ENCODE measurements around the gene MED13. TPM values are rescaled to one million over a fixed set of nuclear protein-coding genes. Genes with fewer than 3 reads are reported as not detected.

The MED13 gene
- total RNA-seq, 1 experiment from 2014 or later, result 49.4 TPM

DNA sequence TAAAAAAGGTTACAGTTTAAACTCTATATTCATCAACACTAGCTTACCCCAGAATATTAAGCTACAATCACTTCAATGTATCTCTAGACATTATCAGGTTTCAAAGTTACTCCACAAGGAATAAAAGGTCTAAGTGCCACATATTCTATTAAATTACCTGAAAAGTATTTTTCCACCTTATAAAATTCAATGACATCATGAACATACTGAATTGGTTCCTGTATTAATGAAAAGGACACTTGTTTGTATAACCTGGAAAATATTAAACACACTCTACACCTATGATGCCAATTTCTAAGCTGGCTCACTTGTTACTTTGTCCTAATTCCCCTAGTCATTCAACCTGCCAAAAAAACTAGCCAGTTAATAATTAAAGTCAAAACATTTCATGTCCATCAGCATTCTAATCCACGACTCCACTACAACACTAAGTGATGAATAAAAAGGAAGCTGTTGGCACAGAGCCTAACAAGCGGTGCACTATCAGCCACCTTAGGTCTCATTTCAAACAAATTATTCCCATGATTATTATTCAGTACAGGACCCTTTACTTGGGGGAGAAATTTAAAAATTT lies 12.2 kb downstream of the MED13 start:
- Histone ChIP-seq H4K20me1 (ENCODE audit: insufficient read depth) (peaks cover 36% of the 10 kb centered on the region), H3K4me2 (no peak overlapping the region), H3K27ac (no peak overlapping the region), H3F3A (ENCODE audit: insufficient read depth, low read depth) (peaks cover 11% of the 10 kb centered on the region), H3K9me2 (ENCODE audit: insufficient read depth) (no peaks in the 10 kb centered on the region), H3K79me2 (ENCODE audit: low read depth) (peaks cover 79% of the 10 kb centered on the region), H3K4me3 (no peak overlapping the region), H3K27me3 (ENCODE audit: insufficient read depth, low read depth) (no peaks in the 10 kb centered on the region), H3K36me3 (ENCODE audit: low read depth) (peaks cover 41% of the 10 kb centered on the region), H3K4me1 (replicated peaks; ENCODE audit: insufficient read depth) (0 out of 2 replicates have a peak, but pooled peaks cover 3% of the 10 kb centered on the region), H3K9me3 (ENCODE audit: insufficient read depth, low read depth) (no peaks in the 10 kb centered on the region), H2AFZ (no peak overlapping the region)
- TF ChIP-seq, protein P1, sequence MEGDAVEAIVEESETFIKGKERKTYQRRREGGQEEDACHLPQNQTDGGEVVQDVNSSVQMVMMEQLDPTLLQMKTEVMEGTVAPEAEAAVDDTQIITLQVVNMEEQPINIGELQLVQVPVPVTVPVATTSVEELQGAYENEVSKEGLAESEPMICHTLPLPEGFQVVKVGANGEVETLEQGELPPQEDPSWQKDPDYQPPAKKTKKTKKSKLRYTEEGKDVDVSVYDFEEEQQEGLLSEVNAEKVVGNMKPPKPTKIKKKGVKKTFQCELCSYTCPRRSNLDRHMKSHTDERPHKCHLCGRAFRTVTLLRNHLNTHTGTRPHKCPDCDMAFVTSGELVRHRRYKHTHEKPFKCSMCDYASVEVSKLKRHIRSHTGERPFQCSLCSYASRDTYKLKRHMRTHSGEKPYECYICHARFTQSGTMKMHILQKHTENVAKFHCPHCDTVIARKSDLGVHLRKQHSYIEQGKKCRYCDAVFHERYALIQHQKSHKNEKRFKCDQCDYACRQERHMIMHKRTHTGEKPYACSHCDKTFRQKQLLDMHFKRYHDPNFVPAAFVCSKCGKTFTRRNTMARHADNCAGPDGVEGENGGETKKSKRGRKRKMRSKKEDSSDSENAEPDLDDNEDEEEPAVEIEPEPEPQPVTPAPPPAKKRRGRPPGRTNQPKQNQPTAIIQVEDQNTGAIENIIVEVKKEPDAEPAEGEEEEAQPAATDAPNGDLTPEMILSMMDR (conservative IDR thresholded peaks at IDR 0.05), result no peak
- TF ChIP-seq EZH2 (IDR thresholded peaks at IDR 0.05; ENCODE audit: low read depth), result no peak
- DNase-seq, result no peak
- no TSS peak for BruUV-seq (replicated peaks)
- CTCF ChIA-PET, result no interaction called here
- POLR2A ChIA-PET (ENCODE audit: unreplicated experiment), result no interaction called here
- intact Hi-C loops (cut with micrococcal nuclease; ENCODE audit: unreplicated experiment), result no loop called here

DNA sequence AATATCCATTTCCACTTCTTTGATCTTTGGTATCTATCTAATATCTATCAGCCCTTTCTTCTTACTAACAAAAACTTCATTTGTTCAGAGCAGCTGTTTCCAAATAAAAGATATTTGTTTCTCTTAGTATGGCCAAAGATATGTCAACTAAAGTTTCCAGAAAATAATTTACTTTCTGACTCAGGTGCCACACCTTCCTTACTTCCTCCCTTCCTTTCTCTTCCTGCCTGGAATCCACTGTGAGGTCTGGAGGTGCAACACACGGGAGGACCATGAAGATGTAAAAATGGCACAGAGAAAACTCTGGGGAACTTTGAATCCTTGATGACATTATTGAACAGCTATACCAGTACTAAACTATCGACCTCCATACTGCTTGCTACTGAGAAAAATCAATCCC lies 14.0 kb downstream of the MED13 start:
- CTCF ChIA-PET, result no interaction called here

DNA sequence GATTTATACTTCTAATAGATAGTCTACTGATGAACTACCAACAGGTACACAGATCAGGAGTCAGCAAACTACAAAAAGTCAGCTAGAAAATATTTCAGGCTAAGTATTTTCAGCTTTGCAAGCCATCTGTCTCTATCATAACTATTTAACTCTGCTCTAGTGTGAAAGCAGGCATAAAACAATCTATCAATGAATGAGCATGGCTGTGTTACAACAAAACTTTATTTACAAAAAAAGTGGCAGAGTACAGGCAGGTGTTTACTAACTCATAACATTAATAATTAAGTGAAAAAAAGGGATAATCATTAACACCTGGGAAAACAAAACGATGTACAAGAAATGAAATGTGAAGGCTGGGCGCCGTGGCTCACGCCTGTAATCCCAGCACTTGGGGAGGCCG lies 15.8 kb downstream of the MED13 start:
- no peak overlapping the region for H3K27ac ChIP-seq
- peaks cover 34% of the 10 kb centered on the region for H3K36me3 ChIP-seq (ENCODE audit: low read depth)
- peaks cover 11% of the 10 kb centered on the region for H3F3A ChIP-seq (ENCODE audit: insufficient read depth, low read depth)
- intact Hi-C loops (cut with micrococcal nuclease; ENCODE audit: unreplicated experiment), result no loop called here
- H2AFZ ChIP-seq, result no peak overlapping the region
- H3K9me3 ChIP-seq (ENCODE audit: insufficient read depth, low read depth), result no peaks in the 10 kb centered on the region
- H3K4me1 ChIP-seq (replicated peaks; ENCODE audit: insufficient read depth), result 0 out of 2 replicates have a peak, but pooled peaks cover 3% of the 10 kb centered on the region
- POLR2A ChIA-PET (ENCODE audit: unreplicated experiment), result no interaction called here
- H3K79me2 ChIP-seq (ENCODE audit: low read depth), result peaks cover 64% of the 10 kb centered on the region
- TF ChIP-seq EZH2 (IDR thresholded peaks at IDR 0.05; ENCODE audit: low read depth), result no peak
- TF ChIP-seq, protein P1 (conservative IDR thresholded peaks at IDR 0.05), result no peak
- no peaks in the 10 kb centered on the region for H3K27me3 ChIP-seq (ENCODE audit: insufficient read depth, low read depth)
- BruUV-seq (replicated peaks), result no TSS peak
- DNase-seq, result no peak
- H3K4me2 ChIP-seq, result no peak overlapping the region
- H4K20me1 ChIP-seq (ENCODE audit: insufficient read depth), result peaks cover 30% of the 10 kb centered on the region
- CTCF ChIA-PET, result no interaction called here
- H3K4me3 ChIP-seq, result no peak overlapping the region
- H3K9me2 ChIP-seq (ENCODE audit: insufficient read depth), result no peaks in the 10 kb centered on the region

More for the DNA sequence above, 14.0 kb downstream of the MED13 start:
- Histone ChIP-seq H3K27ac (no peak overlapping the region), H3F3A (ENCODE audit: insufficient read depth, low read depth) (peaks cover 11% of the 10 kb centered on the region), H3K9me2 (ENCODE audit: insufficient read depth) (no peaks in the 10 kb centered on the region), H3K27me3 (ENCODE audit: insufficient read depth, low read depth) (no peaks in the 10 kb centered on the region), H3K4me2 (no peak overlapping the region), H3K4me1 (replicated peaks; ENCODE audit: insufficient read depth) (0 out of 2 replicates have a peak, but pooled peaks cover 3% of the 10 kb centered on the region), H3K36me3 (ENCODE audit: low read depth) (peaks cover 34% of the 10 kb centered on the region), H3K79me2 (ENCODE audit: low read depth) (peaks cover 68% of the 10 kb centered on the region), H3K4me3 (no peak overlapping the region), H3K9me3 (ENCODE audit: insufficient read depth, low read depth) (no peaks in the 10 kb centered on the region), H4K20me1 (ENCODE audit: insufficient read depth) (peaks cover 35% of the 10 kb centered on the region), H2AFZ (no peak overlapping the region)
- POLR2A ChIA-PET (ENCODE audit: unreplicated experiment), result no interaction called here
- no peak for DNase-seq
- intact Hi-C loops (cut with micrococcal nuclease; ENCODE audit: unreplicated experiment), result no loop called here
- no peak for TF ChIP-seq EZH2 (IDR thresholded peaks at IDR 0.05; ENCODE audit: low read depth)
- TF ChIP-seq, protein P1 (conservative IDR thresholded peaks at IDR 0.05), result no peak
- BruUV-seq (replicated peaks), result no TSS peak

Measured in PC-9 (cell line).